ENCODE data around the gene PROK1. TPM values are rescaled to one million over a fixed set of nuclear protein-coding genes. Genes with fewer than 3 reads are reported as not detected.

PROK1 gene
- polyA plus RNA-seq, 3 donors: not detected

GRCh38 chr1:110489406-110489805, 38.5 kb downstream of the PROK1 start:
- H3K9ac ChIP-seq (ENCODE audit: insufficient read depth, low read length, poor library complexity, severe bottlenecking): no peak overlapping the region
- peaks cover 8% of the 10 kb centered on the region for H3K4me1 Mint-ChIP-seq
- no peak overlapping the region for H3K4me3 ChIP-seq (replicated peaks in 1 of 3; ENCODE audit: low read depth in 2 of 3, low read length in 3 of 3)
- no peaks in the 10 kb centered on the region for H3K4me1 ChIP-seq (ENCODE audit: control insufficient read depth in 1 of 2, insufficient read depth in 2 of 2, low read length in 2 of 2)
- no peaks in the 10 kb centered on the region for H3K9me3 Mint-ChIP-seq
- H3K27ac ChIP-seq (ENCODE audit: low read depth in 1 of 2, low read length in 2 of 2): no peak overlapping the region
- no peaks in the 10 kb centered on the region for H4K20me1 ChIP-seq (ENCODE audit: insufficient read depth, low read length)
- no peaks in the 10 kb centered on the region for H3K79me2 ChIP-seq (ENCODE audit: insufficient read depth, low read length)
- intact Hi-C loops (cut with micrococcal nuclease): no loop called here
- no peak overlapping the region for H2AFZ ChIP-seq (ENCODE audit: insufficient read depth, low read depth, low read length, poor library complexity, severe bottlenecking)
- H3K9me3 ChIP-seq (replicated peaks in 1 of 2; ENCODE audit: control insufficient read depth in 1 of 2, insufficient read depth in 1 of 2, low read length in 2 of 2): no peaks in the 10 kb centered on the region
- no peak overlapping the region for H3K4me3 Mint-ChIP-seq
- H3K27ac Mint-ChIP-seq: no peak overlapping the region
- no peaks in the 10 kb centered on the region for H3K36me3 Mint-ChIP-seq
- no peak for DNase-seq
- no peaks in the 10 kb centered on the region for H3K27me3 ChIP-seq (ENCODE audit: control insufficient read depth in 2 of 2, insufficient read depth in 2 of 2, low read length in 2 of 2)
- no peak overlapping the region for H3K4me2 ChIP-seq (replicated peaks; ENCODE audit: extremely low read depth, low read length, poor library complexity, severe bottlenecking)
- no peaks in the 10 kb centered on the region for H3K36me3 ChIP-seq (replicated peaks in 1 of 2; ENCODE audit: control insufficient read depth in 1 of 2, insufficient read depth in 2 of 2, low read length in 2 of 2)
- 92% methylated on average over 15 of the region's 15 CpGs for WGBS (ENCODE audit: insufficient coverage)
- TF ChIP-seq CTCF (IDR thresholded peaks at IDR 0.05): no peak
- peaks cover under 1 to 3% (median 2%) of the 10 kb centered on the region in 3 donors for H3K27me3 Mint-ChIP-seq (ENCODE audit: low read depth in 3 of 3)

GRCh38 chr1:110489973-110490542, 39.1 kb downstream of the PROK1 start:
- H3K4me1 ChIP-seq (ENCODE audit: control insufficient read depth in 1 of 2, insufficient read depth in 2 of 2, low read length in 2 of 2): no peaks in the 10 kb centered on the region
- H3K4me3 ChIP-seq (replicated peaks in 1 of 3; ENCODE audit: low read depth in 2 of 3, low read length in 3 of 3): no peak overlapping the region
- TF ChIP-seq CTCF (IDR thresholded peaks at IDR 0.05): no peak
- H3K9me3 Mint-ChIP-seq: no peaks in the 10 kb centered on the region
- 94% methylated on average over 7 of the region's 14 CpGs for WGBS (ENCODE audit: insufficient coverage)
- H3K79me2 ChIP-seq (ENCODE audit: insufficient read depth, low read length): no peaks in the 10 kb centered on the region
- H3K27ac Mint-ChIP-seq: no peak overlapping the region
- no peak overlapping the region for H3K4me3 Mint-ChIP-seq
- no peaks in the 10 kb centered on the region for H3K9me3 ChIP-seq (replicated peaks in 1 of 2; ENCODE audit: control insufficient read depth in 1 of 2, insufficient read depth in 1 of 2, low read length in 2 of 2)
- H3K36me3 Mint-ChIP-seq: no peaks in the 10 kb centered on the region
- H4K20me1 ChIP-seq (ENCODE audit: insufficient read depth, low read length): no peaks in the 10 kb centered on the region
- H3K4me2 ChIP-seq (replicated peaks; ENCODE audit: extremely low read depth, low read length, poor library complexity, severe bottlenecking): no peak overlapping the region
- H3K4me1 Mint-ChIP-seq: peaks cover 12% of the 10 kb centered on the region
- H3K9ac ChIP-seq (ENCODE audit: insufficient read depth, low read length, poor library complexity, severe bottlenecking): no peak overlapping the region
- H2AFZ ChIP-seq (ENCODE audit: insufficient read depth, low read depth, low read length, poor library complexity, severe bottlenecking): no peak overlapping the region
- peaks cover 2 to 3% (median 3%) of the 10 kb centered on the region in 3 donors for H3K27me3 Mint-ChIP-seq (ENCODE audit: low read depth in 3 of 3)
- no peaks in the 10 kb centered on the region for H3K27me3 ChIP-seq (ENCODE audit: control insufficient read depth in 2 of 2, insufficient read depth in 2 of 2, low read length in 2 of 2)
- no peak overlapping the region for H3K27ac ChIP-seq (ENCODE audit: low read depth in 1 of 2, low read length in 2 of 2)
- intact Hi-C loops (cut with micrococcal nuclease): loop anchor here in 1 of 2 donors (10.0 kb wide), 1 partner anchor 175 kb away; no protein-coding TSS in a partner anchor
- no peak for DNase-seq
- H3K36me3 ChIP-seq (replicated peaks in 1 of 2; ENCODE audit: control insufficient read depth in 1 of 2, insufficient read depth in 2 of 2, low read length in 2 of 2): no peaks in the 10 kb centered on the region
